NB4 (cell line): Measurements from ENCODE around the gene ARHGAP18.
A peak's percentile ranks its signal among the peaks of the same experiment; 100 is the strongest.

ENCODE experiments used
- DNase-seq: peaks from one replicate; pipeline ENCODE4 v3.0.0; 2010; ENCODE audit warnings: low read depth
- H3K4me3 ChIP-seq: one replicate; pipeline ENCODE4 v1.5.1; 2011; ENCODE audit warnings: mild to moderate bottlenecking, low read depth, low read length, moderate library complexity
- MYC ChIP-seq: IDR thresholded peaks from 2 replicates; pipeline ENCODE4 v1.6.1; 2011; ENCODE audit warnings: low read depth, low read length
- POLR2A ChIP-seq: IDR thresholded peaks from 2 replicates; pipeline ENCODE4 v1.6.1; 2011; ENCODE audit warnings: mild to moderate bottlenecking; ENCODE audit not compliant: insufficient read length; ENCODE audit errors: extremely low read depth
- TF ChIP-seq, protein P1 (sequence below): IDR thresholded peaks from one replicate; pipeline ENCODE4 v1.5.1; 2012; ENCODE audit warnings: low read depth, low read length
- TF ChIP-seq, protein P2 (sequence below): IDR thresholded peaks from 2 replicates; pipeline ENCODE4 v1.6.1; 2011; ENCODE audit warnings: low read depth, low read length

The ARHGAP18 gene

DNA sequence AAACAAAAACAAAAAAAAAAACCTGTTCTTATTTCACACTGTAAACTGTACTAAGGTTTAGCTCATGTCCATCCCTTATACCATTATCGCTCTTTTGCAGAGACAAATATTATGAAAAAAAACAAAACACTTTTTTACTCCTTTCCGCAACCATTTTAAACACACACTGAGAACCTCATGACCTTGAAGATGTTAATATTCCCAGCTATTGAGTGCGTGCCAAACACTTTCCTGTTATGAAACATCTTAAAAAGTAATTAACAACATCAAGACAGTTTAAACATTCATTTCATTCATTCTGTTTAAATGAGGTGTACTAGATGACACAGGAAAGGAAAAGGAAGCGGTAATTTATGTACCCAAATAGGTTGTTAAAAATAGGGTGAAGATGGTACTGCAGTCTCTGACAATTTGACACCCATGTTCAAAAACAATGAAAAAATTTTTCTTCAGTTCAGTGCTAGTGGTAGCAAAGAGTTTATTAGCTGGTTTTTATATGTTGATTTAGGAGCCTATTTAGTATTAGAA lies 3.9 kb upstream of the ARHGAP18 start:
- TF ChIP-seq POLR2A (no peak), MYC (no peak)
- TF ChIP-seq, protein P1, sequence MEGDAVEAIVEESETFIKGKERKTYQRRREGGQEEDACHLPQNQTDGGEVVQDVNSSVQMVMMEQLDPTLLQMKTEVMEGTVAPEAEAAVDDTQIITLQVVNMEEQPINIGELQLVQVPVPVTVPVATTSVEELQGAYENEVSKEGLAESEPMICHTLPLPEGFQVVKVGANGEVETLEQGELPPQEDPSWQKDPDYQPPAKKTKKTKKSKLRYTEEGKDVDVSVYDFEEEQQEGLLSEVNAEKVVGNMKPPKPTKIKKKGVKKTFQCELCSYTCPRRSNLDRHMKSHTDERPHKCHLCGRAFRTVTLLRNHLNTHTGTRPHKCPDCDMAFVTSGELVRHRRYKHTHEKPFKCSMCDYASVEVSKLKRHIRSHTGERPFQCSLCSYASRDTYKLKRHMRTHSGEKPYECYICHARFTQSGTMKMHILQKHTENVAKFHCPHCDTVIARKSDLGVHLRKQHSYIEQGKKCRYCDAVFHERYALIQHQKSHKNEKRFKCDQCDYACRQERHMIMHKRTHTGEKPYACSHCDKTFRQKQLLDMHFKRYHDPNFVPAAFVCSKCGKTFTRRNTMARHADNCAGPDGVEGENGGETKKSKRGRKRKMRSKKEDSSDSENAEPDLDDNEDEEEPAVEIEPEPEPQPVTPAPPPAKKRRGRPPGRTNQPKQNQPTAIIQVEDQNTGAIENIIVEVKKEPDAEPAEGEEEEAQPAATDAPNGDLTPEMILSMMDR: no peak
- TF ChIP-seq, protein P2, sequence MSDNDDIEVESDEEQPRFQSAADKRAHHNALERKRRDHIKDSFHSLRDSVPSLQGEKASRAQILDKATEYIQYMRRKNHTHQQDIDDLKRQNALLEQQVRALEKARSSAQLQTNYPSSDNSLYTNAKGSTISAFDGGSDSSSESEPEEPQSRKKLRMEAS: no peak
- no peak for DNase-seq
- no peak overlapping the region for H3K4me3 ChIP-seq

DNA sequence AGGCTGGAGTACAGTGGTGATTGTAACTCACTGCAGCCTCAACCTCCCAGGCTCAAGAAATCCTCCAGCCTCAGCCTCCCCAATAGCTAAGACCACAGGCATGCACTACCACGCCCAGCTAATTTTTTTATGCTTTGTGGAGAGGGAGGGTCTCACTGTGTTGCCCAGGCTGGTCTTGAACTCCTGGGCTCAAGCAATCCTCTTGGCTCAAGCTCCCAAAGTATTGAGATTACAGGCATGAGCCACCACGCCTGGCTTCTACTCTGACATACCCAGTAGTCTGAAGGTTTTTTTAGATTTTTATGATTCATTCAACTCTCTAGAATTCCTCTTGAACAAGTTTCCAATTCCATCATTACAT lies 1.3 kb upstream of the ARHGAP18 start:
- H3K4me3 ChIP-seq: no peak overlapping the region
- TF ChIP-seq MYC (no peak), POLR2A (no peak)
- TF ChIP-seq, protein P2: no peak
- TF ChIP-seq, protein P1: no peak
- no peak for DNase-seq

DNA sequence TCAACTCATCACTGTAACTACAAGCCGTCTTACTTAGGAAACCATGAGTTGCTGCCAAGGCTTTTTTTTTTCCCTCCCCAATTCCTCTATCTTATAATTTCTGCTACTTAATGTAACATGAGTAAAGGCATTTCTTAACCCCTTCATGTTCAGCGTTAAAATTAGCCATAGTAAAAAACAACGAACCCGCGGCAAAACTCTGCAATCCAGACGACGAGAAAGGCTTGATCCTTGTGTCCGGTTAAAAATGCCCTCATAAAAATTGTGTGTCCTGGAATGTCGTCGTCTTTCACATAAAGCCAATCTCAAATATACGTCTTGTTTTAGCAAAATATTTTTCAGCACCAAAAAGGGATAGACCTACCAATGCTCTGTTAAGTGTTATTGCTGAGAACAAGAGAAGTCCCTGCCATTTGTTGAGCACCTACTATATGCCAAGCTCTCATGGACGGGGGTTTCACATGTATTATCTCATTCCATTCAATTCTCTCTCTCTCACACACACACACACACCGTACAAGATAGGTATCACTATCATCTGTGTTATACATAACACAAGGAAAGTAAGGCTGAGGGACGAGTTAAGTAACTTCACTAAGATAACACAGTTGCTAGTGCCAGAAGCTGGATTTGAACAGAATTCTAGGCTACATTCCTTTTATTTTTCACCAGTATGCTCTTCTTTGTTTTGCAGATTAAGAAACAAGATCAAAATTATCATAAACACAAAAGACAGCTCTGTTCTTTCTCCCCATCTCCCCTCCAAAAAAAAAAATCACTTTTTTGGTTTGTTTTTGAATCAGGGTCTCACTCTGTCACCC lies 683 bp upstream of the ARHGAP18 start:
- DNase-seq: no peak
- H3K4me3 ChIP-seq: peak overlapping the region; percentile 79
- TF ChIP-seq POLR2A (no peak), MYC (no peak)
- TF ChIP-seq, protein P1: no peak
- TF ChIP-seq, protein P2: no peak; the same call in 1 of the 2 replicates

DNA sequence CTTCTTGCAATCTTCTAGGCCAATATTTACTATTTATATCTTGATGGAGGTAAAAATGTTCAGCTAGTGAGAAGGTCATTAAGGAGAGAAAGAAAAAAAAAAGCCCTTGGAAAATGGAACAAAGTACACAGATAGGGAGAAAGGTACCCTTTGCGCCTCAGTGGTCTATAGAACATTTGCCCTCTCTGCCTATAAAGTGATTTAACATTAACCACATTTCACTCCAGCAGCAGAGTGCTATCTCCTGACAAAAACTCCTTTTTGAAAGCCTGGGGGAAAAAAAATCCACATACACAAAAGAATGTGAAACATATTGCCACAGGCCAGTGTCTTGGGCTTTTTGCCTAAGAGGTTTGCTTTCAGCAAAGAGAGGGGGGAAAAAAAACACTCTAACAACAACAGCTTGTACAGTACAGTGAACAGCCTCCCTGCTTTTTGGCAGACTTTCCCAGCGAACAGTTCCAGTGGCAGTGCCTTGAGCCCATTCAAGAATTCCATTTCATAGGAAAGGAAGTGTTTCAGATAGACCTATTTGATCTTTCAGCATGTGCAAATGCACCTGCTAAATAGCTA lies 695 bp downstream of the ARHGAP18 start:
- TF ChIP-seq, protein P2: no peak
- no peak for TF ChIP-seq MYC
- TF ChIP-seq POLR2A: no peak
- DNase-seq: no peak
- peak overlapping the region; percentile 79 for H3K4me3 ChIP-seq

DNA sequence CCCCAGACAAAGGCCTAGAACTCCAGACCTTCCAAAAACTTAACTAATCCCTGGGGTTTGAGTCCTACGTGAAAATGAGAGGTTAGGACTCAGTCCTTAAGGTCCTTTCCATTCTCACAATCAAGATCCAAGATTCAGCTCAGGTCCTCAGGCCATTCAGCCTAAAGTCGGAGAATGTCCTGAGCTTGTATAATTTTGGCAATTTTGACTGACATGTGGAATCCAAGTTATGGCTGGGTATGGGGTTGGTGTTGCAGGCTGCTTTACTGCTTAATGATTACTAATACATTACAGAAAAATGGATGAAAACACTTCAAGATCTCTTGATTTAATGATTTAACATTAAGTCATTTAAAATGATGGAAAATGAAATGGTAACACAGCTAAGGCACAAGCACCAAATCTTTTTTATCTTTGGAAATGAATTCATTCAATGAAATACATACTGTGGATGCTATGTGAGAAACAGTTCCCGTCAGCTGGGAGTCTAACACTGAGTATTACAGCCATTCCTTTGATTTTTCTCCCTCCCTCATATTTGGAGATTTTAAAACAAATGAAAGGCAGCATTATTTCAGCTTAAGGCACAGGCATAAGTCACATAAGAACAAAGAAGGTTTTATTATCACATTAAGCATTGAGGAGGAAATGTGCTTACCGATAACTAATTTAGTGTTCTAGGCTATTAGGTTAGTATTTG lies 1.3 kb downstream of the ARHGAP18 start:
- TF ChIP-seq, protein P2: no peak
- TF ChIP-seq, protein P1: no peak
- TF ChIP-seq MYC: no peak
- TF ChIP-seq POLR2A: no peak
- no peak for DNase-seq
- H3K4me3 ChIP-seq: peak overlapping the region; percentile 79
